Colonic mucosa (tissue), 4 donors: ENCODE data around the gene CALB2. TPM values are rescaled to one million over a fixed set of nuclear protein-coding genes. Genes with fewer than 3 reads are reported as not detected.

ENCODE experiments used
- DNase-seq: peaks from one replicate; pipeline ENCODE4 v3.0.0-alpha.2; 2020
- H3K27ac ChIP-seq: fragments of 200-600 bp; one replicate; pipeline ENCODE4 v1.8.0; 2021
- H3K27me3 ChIP-seq: fragments of 200-600 bp; one replicate; pipeline ENCODE4 v1.8.0; 2021
- H3K36me3 ChIP-seq: fragments of 200-600 bp; one replicate; pipeline ENCODE4 v1.8.0; 2021
- H3K4me1 ChIP-seq: fragments of 200-600 bp; one replicate; pipeline ENCODE4 v1.8.0; 2021; ENCODE audit warnings: mild to moderate bottlenecking
- H3K4me3 ChIP-seq: fragments of 200-600 bp; one replicate; pipeline ENCODE4 v1.8.0; 2021
- H3K9ac ChIP-seq, 2 donors: one replicate each; pipeline ENCODE4 v1.7.0; 2013; ENCODE audit warnings: control low read depth in 2 of 2, low read depth in 2 of 2, low read length in 2 of 2
- H3K9me3 ChIP-seq: fragments of 200-600 bp; one replicate; pipeline ENCODE4 v1.8.0; 2021
- intact Hi-C: fragments of 100-400 bp; cut with DNase I; formaldehyde crosslinking; loops from one replicate; pipeline ENCODE4 v1.14.1; 2022
- total RNA-seq, 2 donors: library from RNA; stranded (reverse); fragmentation: NEBNext Ultra II Directional in 1 of 2; extraction: Animal tissue kit (Norgen Biotek cat#: 25700) in 1 of 2; gene quantifications; one replicate each; pipeline ENCODE4 v1.2.1, GENCODE V29; 2021
- TF ChIP-seq, protein P1 (sequence below): fragments of 200-600 bp; IDR thresholded peaks from one replicate; pipeline ENCODE4 v1.8.0; 2022; ENCODE audit warnings: antibody characterized with exemption, mild to moderate bottlenecking
- donor health status: healthy.
- donor health status: DM: no; HTN: no; CAD: no.
- donor health status: DM: no; HTN: no; CAD: no.

Gene CALB2
- total RNA-seq, 2 donors from 2014 or later, result 0.74 to 2.8 TPM

DNA sequence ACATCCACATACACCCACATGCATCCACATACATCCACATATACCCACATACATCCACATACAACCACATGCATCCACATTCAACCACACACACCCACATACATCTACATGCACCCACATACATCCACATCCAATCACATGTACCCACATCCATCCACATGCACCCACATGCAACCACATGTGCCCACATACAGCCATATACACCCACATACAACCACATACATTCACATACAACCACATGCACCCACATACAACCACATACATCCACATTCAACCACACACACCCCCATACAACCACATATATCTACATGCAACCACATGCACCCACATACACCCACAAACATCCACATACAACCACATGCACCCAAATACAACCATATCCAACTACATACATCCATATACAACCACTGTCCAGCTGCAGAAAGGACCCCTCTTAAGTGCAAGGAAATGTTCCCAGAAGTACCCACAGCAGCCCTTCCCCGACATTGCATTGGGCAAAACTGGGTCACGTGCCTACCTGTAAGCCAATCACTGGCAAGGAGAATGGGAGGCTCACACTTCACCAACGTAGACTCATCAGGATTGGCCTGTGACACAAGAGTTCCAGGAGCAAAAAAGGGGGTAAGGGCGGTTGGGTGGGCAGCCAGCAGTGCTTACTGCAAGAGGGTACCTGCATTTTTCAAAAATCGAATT, 18.1 kb downstream of the CALB2 start:
- H3K9me3 ChIP-seq, result no peaks in the 10 kb centered on the region
- H3K36me3 ChIP-seq, result no peaks in the 10 kb centered on the region
- no peaks in the 10 kb centered on the region for H3K4me1 ChIP-seq
- H3K27me3 ChIP-seq, result no peaks in the 10 kb centered on the region
- no peak overlapping the region for H3K27ac ChIP-seq
- no peak overlapping the region for H3K9ac ChIP-seq
- no peak overlapping the region for H3K4me3 ChIP-seq
- DNase-seq, result no peak
- TF ChIP-seq, protein P1, sequence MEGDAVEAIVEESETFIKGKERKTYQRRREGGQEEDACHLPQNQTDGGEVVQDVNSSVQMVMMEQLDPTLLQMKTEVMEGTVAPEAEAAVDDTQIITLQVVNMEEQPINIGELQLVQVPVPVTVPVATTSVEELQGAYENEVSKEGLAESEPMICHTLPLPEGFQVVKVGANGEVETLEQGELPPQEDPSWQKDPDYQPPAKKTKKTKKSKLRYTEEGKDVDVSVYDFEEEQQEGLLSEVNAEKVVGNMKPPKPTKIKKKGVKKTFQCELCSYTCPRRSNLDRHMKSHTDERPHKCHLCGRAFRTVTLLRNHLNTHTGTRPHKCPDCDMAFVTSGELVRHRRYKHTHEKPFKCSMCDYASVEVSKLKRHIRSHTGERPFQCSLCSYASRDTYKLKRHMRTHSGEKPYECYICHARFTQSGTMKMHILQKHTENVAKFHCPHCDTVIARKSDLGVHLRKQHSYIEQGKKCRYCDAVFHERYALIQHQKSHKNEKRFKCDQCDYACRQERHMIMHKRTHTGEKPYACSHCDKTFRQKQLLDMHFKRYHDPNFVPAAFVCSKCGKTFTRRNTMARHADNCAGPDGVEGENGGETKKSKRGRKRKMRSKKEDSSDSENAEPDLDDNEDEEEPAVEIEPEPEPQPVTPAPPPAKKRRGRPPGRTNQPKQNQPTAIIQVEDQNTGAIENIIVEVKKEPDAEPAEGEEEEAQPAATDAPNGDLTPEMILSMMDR, result no peak
- intact Hi-C loops, result no loop called here

DNA sequence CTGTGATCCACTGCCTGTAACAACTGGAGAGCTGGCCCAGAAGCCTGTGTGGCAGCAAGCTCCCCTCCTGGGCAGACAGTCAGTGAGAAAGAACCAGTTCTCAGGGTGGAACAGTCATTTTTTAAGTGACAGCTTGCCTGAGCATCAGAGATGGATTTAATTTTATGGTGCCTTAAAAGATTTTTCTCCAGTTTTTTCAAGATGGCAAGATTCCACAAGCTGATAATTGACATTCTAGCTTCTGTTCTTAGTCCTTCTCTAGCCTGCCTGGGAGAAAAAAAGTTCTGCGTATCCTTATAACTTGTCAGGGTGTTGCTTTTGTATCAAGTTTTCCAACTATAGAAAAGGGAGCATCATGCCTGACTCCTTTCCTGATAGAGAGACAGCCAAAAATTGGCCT, 21.2 kb downstream of the CALB2 start:
- H3K9me3 ChIP-seq, result no peaks in the 10 kb centered on the region
- DNase-seq, result no peak
- no peaks in the 10 kb centered on the region for H3K4me1 ChIP-seq
- H3K27ac ChIP-seq, result no peak overlapping the region
- intact Hi-C loops, result no loop called here
- TF ChIP-seq, protein P1, result no peak
- no peak overlapping the region for H3K4me3 ChIP-seq
- no peaks in the 10 kb centered on the region for H3K36me3 ChIP-seq
- no peaks in the 10 kb centered on the region for H3K27me3 ChIP-seq
- H3K9ac ChIP-seq, result no peak overlapping the region

DNA sequence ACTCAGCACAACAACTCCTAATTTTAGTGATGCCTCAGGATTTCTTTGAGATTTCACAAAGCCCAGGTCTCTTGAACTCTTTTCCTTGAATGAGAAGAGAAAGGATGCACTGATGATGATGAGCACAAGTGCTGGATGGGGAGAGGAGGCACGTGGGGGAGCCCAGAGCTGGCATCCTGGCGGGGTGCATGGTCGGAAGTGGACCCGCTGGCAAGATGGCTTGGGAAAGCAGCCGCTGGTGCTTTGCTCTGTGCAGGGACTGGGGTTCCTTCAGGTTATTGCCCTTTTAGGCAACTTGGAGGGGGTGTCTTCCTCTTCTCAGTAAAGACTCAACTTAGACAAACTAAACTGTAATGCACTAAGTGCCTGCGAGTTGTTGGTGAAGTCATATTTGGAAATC, 22.3 kb downstream of the CALB2 start:
- DNase-seq, result no peak
- intact Hi-C loops, result no loop called here
- TF ChIP-seq, protein P1, result no peak

DNA sequence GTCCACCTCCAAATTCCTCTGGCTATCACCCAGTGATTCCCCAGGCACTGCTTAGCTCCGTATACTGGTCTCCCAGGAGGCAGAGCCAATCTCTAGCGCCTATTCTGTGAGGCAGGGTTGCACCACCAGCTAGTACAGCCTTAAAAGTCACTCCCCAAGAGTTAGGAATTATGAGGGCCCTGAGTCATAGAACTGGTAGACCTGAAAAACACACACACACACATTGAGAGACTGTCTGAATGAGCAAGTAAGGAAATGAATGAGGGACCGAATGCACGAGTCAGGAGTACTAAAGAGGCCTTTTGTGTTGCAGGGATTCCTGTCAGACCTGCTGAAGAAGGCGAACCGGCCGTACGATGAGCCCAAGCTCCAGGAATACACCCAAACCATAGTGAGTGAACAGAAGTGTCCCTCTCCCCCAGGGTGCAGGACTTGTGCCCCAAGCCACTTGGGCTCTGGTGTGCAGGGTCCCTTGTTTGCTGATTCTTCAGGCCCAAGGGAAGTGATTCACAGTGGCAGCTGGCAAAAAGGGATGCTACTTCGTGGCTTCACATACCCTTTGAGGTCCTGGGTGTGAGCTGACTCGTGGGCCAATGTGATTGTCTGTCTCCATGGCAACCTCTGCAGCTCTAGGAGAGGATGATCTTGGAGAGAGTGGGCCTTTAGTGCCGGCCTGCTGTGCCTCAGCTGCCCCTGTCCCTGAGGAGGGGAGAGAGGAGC, 24.7 kb downstream of the CALB2 start:
- no peak overlapping the region for H3K27ac ChIP-seq
- H3K36me3 ChIP-seq, result no peaks in the 10 kb centered on the region
- no peak overlapping the region for H3K4me3 ChIP-seq
- H3K4me1 ChIP-seq, result no peaks in the 10 kb centered on the region
- intact Hi-C loops, result no loop called here
- H3K9me3 ChIP-seq, result no peaks in the 10 kb centered on the region
- no peak overlapping the region for H3K9ac ChIP-seq
- H3K27me3 ChIP-seq, result no peaks in the 10 kb centered on the region
- TF ChIP-seq, protein P1, result no peak
- no peak for DNase-seq

More for the DNA sequence above, 22.3 kb downstream of the CALB2 start:
- Histone ChIP-seq H3K27ac (no peak overlapping the region), H3K36me3 (no peaks in the 10 kb centered on the region), H3K9ac (no peak overlapping the region), H3K9me3 (no peaks in the 10 kb centered on the region), H3K4me1 (no peaks in the 10 kb centered on the region), H3K4me3 (no peak overlapping the region), H3K27me3 (no peaks in the 10 kb centered on the region)

DNA sequence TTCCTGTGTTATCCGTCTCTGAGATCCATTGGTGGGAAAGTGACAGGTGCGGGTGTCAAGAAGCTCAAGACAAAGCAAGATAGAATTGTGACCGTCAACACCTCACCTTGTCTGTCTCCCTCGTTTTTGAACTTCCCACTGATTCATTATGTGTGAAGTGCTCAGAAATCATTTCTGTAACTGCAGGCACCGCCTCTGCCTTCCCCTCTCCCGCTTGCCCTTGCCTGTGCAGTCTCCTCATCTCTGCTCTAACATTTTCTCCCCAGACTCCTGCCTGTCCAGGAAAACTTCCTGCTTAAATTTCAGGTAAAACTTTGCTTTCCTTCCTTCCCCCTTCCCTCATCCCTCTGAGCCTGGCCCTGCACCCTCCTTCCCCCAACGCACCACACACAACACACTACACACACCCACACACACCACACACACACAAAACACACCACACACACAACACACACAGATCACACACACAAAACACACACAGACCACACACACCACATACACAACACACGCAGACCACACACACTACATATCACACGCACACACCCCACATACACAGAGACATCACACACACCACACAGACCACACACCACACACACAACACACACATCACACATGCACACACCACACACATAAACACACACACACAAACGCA, 25.7 kb downstream of the CALB2 start:
- no peak overlapping the region for H3K4me3 ChIP-seq
- H3K27ac ChIP-seq, result no peak overlapping the region
- DNase-seq, result no peak
- no peak overlapping the region for H3K9ac ChIP-seq
- TF ChIP-seq, protein P1, result no peak
- intact Hi-C loops, result no loop called here
- no peaks in the 10 kb centered on the region for H3K4me1 ChIP-seq
- no peaks in the 10 kb centered on the region for H3K27me3 ChIP-seq
- H3K36me3 ChIP-seq, result no peaks in the 10 kb centered on the region
- no peaks in the 10 kb centered on the region for H3K9me3 ChIP-seq
